Left renal pelvis (tissue), 4 donors: ENCODE measurements around the gene RNF133. TPM values are rescaled to one million over a fixed set of nuclear protein-coding genes. Genes with fewer than 3 reads are reported as not detected.
"Not testable (repeated sequence)": the region's sequence is repeated elsewhere in the genome, so short reads cannot be mapped to it uniquely, and the experiment has no call there.

Source experiments
- DNase-seq, 4 donors: peaks; one replicate each; pipeline ENCODE4 v3.0.0-alpha.2; 2013; ENCODE audit warnings: low read depth in 4 of 4, low spot score in 3 of 4
- polyA plus RNA-seq, 4 donors: library from polyadenylated mRNA; unstranded; fragments of 120-200 nt; gene quantifications; one replicate each; pipeline ENCODE4 v1.2.1, GENCODE V29; 2013; ENCODE audit not compliant: insufficient read length in 4 of 4

Gene RNF133
- polyA plus RNA-seq, 4 donors = 0.14 to 1.1 TPM; not detected in 2

GRCh38 chr7:122691569-122692235, 7.2 kb downstream of the RNF133 start:
- no peak for DNase-seq

- DNase-seq = no peak
Observed at GRCh38 chr7:122689346-122690109, 9.4 kb downstream of the RNF133 start.

GRCh38 chr7:122688400-122688998, 10.4 kb downstream of the RNF133 start:
- peak in 3 of 4 donors; percentile 5 to 41 (median 18) for DNase-seq

- no peak for DNase-seq
Observed at GRCh38 chr7:122686360-122686878, 12.5 kb downstream of the RNF133 start.

- no peak for DNase-seq
Observed at GRCh38 chr7:122684504-122684903, 14.4 kb downstream of the RNF133 start.

GRCh38 chr7:122682815-122683550, 15.9 kb downstream of the RNF133 start:
- no peak for DNase-seq

- not testable (repeated sequence) for DNase-seq
Observed at GRCh38 chr7:122681186-122681585, 17.7 kb downstream of the RNF133 start.

- DNase-seq = no peak
Observed at GRCh38 chr7:122679813-122680212, 19.1 kb downstream of the RNF133 start.

GRCh38 chr7:122679269-122679709, 19.6 kb downstream of the RNF133 start:
- DNase-seq = peak in 1 of 4 donors; percentile 12

GRCh38 chr7:122677149-122677548, 21.8 kb downstream of the RNF133 start:
- no peak for DNase-seq

GRCh38 chr7:122676466-122676865, 22.5 kb downstream of the RNF133 start:
- DNase-seq = no peak

- no peak for DNase-seq
Observed at GRCh38 chr7:122675621-122676020, 23.3 kb downstream of the RNF133 start.

- DNase-seq = no peak
Observed at GRCh38 chr7:122675011-122675410, 23.9 kb downstream of the RNF133 start.

- no peak for DNase-seq
Observed at GRCh38 chr7:122674502-122674901, 24.4 kb downstream of the RNF133 start.

- DNase-seq = no peak
Observed at GRCh38 chr7:122673951-122674350, 25.0 kb downstream of the RNF133 start.

- DNase-seq = no peak
Observed at GRCh38 chr7:122672536-122672935, 26.4 kb downstream of the RNF133 start.

GRCh38 chr7:122663733-122664132, 35.2 kb downstream of the RNF133 start:
- DNase-seq = no peak

- no peak for DNase-seq
Observed at GRCh38 chr7:122658856-122659255, 40.1 kb downstream of the RNF133 start.

- no peak for DNase-seq
Observed at GRCh38 chr7:122653685-122654084, 45.2 kb downstream of the RNF133 start.

GRCh38 chr7:122652876-122653275, 46.0 kb downstream of the RNF133 start:
- no peak for DNase-seq

GRCh38 chr7:122651451-122651850, 47.5 kb downstream of the RNF133 start:
- DNase-seq = no peak
